Measurements from ENCODE around the gene ATP9B.
"Not testable (repeated sequence)": the region's sequence is repeated elsewhere in the genome, so short reads cannot be mapped to it uniquely, and the experiment has no call there.

The ATP9B gene

GRCh38 chr18:79241755-79242154, 172.6 kb downstream of the ATP9B start:
- no peak for DNase-seq (ENCODE audit: low read depth in 2 of 2)

GRCh38 chr18:79242246-79242645, 173.1 kb downstream of the ATP9B start:
- DNase-seq (ENCODE audit: low read depth in 2 of 2): no peak

GRCh38 chr18:79245517-79246001, 176.4 kb downstream of the ATP9B start:
- DNase-seq (ENCODE audit: low read depth in 2 of 2): no peak

GRCh38 chr18:79246309-79247108, 177.3 kb downstream of the ATP9B start:
- peak; percentile 67 to 72 for DNase-seq (ENCODE audit: low read depth in 2 of 2)

GRCh38 chr18:79248495-79249060, 179.4 kb downstream of the ATP9B start:
- no peak for DNase-seq (ENCODE audit: low read depth in 2 of 2)

GRCh38 chr18:79250301-79250981, 181.2 kb downstream of the ATP9B start:
- no peak for DNase-seq (ENCODE audit: low read depth in 2 of 2)

GRCh38 chr18:79251021-79251420, 181.8 kb downstream of the ATP9B start:
- DNase-seq (ENCODE audit: low read depth in 2 of 2): no peak

- DNase-seq (ENCODE audit: low read depth in 2 of 2): no peak
Measured at GRCh38 chr18:79252904-79253633, 183.9 kb downstream of the ATP9B start.

- DNase-seq (ENCODE audit: low read depth in 2 of 2): no peak
Measured at GRCh38 chr18:79257480-79257879, 188.3 kb downstream of the ATP9B start.

GRCh38 chr18:79258447-79258846, 189.3 kb downstream of the ATP9B start:
- DNase-seq (ENCODE audit: low read depth in 2 of 2): no peak

GRCh38 chr18:79259218-79259617, 190.0 kb downstream of the ATP9B start:
- DNase-seq (ENCODE audit: low read depth in 2 of 2): no peak

GRCh38 chr18:79260023-79260422, 190.8 kb downstream of the ATP9B start:
- no peak for DNase-seq (ENCODE audit: low read depth in 2 of 2)

- DNase-seq (ENCODE audit: low read depth in 2 of 2): no peak
Measured at GRCh38 chr18:79260510-79260909, 191.3 kb downstream of the ATP9B start.

- not testable (repeated sequence) for DNase-seq (ENCODE audit: low read depth in 2 of 2)
Measured at GRCh38 chr18:79265068-79265467, 195.9 kb downstream of the ATP9B start.

- not testable (repeated sequence) for DNase-seq (ENCODE audit: low read depth in 2 of 2)
Measured at GRCh38 chr18:79271812-79272211, 202.6 kb downstream of the ATP9B start.

GRCh38 chr18:79272916-79273315, 203.7 kb downstream of the ATP9B start:
- DNase-seq (ENCODE audit: low read depth in 2 of 2): no peak

- no peak for DNase-seq (ENCODE audit: low read depth in 2 of 2)
Measured at GRCh38 chr18:79274823-79275222, 205.6 kb downstream of the ATP9B start.

GRCh38 chr18:79275461-79275860, 206.3 kb downstream of the ATP9B start:
- no peak for DNase-seq (ENCODE audit: low read depth in 2 of 2)

- DNase-seq (ENCODE audit: low read depth in 2 of 2): no peak
Measured at GRCh38 chr18:79275992-79276391, 206.8 kb downstream of the ATP9B start.

- DNase-seq (ENCODE audit: low read depth in 2 of 2): no peak
Measured at GRCh38 chr18:79278896-79279295, 209.7 kb downstream of the ATP9B start.

GRCh38 chr18:79283131-79283810, 214.1 kb downstream of the ATP9B start:
- DNase-seq (ENCODE audit: low read depth in 2 of 2): no peak

Measured in stimulated activated CD4-positive, alpha-beta T cell treated with anti-CD3 and anti-CD28 coated beads, Interleukin-4, amount 100 ng/mL, for 48 hours (primary cell).